AG10803 (cell line): ENCODE measurements around the gene CLCN6.

Source experiments
- DNase-seq: peaks from one replicate; pipeline ENCODE4 v3.0.0; 2010; ENCODE audit warnings: low read depth
- H3K4me3 ChIP-seq: 2 replicates; pipeline ENCODE4 v1.5.1; 2011; ENCODE audit warnings: mild to moderate bottlenecking, low read length, control low read depth
- TF ChIP-seq, protein P1 (sequence below): conservative IDR thresholded peaks from 2 replicates; pipeline ENCODE4 v1.5.1; 2011; ENCODE audit warnings: mild to moderate bottlenecking, low read length, control low read depth, inconsistent platforms

Gene CLCN6

DNA sequence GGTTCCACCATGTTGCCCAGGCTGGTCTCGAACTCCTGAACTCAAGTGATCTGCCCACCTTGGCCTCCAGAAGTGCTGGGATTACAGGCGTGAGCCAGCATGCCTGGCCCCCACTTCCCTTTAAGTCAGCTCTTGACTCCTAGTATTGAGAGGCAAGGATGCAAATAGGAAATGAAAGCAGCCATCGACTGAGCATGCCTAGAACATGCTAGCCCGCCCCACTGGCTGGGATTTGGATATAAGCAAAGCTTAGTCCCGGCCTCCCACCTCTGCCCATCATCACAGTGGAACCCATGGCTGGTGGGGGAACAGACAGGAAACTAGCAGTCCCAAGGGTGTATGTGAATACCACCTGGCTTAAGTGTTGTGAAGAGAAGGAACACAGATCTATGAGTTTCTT is 33.5 kb upstream of the CLCN6 start:
- DNase-seq = no peak
- TF ChIP-seq, protein P1, sequence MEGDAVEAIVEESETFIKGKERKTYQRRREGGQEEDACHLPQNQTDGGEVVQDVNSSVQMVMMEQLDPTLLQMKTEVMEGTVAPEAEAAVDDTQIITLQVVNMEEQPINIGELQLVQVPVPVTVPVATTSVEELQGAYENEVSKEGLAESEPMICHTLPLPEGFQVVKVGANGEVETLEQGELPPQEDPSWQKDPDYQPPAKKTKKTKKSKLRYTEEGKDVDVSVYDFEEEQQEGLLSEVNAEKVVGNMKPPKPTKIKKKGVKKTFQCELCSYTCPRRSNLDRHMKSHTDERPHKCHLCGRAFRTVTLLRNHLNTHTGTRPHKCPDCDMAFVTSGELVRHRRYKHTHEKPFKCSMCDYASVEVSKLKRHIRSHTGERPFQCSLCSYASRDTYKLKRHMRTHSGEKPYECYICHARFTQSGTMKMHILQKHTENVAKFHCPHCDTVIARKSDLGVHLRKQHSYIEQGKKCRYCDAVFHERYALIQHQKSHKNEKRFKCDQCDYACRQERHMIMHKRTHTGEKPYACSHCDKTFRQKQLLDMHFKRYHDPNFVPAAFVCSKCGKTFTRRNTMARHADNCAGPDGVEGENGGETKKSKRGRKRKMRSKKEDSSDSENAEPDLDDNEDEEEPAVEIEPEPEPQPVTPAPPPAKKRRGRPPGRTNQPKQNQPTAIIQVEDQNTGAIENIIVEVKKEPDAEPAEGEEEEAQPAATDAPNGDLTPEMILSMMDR = no peak
- H3K4me3 ChIP-seq = no peak overlapping the region

DNA sequence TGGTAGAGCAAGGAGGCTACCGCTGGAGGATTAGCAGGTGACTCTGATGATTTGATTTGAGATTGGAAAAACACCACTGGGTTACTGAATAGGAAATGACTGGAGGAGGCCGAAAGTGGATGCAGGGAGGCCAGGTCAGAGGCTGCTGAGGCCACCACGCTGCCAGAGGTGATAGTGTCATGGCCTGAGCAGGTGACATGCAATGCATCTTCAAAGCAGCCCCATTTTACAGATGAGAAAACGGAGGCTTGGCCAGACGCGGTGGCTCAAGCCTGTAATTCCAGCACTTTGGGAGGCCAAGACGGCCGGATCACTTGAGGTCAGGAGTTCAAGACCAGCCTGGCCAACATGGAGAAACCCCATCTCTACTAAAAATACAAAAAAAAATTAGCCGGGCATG is 31.2 kb upstream of the CLCN6 start:
- H3K4me3 ChIP-seq = no peak overlapping the region
- DNase-seq = no peak
- TF ChIP-seq, protein P1 = no peak

DNA sequence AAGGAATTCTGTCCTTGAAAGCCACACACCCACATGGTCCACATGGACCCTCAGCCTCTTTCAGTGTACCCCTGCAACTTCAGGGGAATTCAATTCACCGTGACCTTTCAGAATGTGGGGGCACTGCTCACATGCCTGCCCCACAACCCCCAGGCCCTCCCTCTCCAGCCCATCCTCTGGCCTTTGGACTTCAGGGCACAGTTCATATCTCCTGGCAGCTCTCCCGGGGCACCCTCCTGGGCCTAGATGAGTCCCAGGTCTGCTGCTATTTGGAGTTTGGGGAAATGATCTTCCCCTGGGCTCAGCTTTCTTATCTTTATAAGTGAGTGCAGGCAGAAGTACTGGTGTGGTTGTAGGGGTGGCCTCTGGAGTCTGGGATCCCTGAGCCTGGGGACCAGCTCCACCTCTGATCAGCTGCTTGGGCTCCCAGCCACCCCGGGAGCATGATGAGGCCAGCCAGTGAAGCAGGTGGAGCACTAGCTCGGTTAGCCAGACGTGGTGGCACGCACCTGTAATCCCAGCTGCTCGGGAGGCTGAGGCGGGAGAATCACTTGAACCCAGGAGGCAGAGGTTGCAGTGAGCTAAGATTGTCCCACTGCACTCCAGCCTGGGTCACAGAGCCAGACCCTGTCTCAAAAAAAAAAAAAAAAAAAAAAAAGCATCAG is 28.2 kb upstream of the CLCN6 start:
- TF ChIP-seq, protein P1 = no peak
- no peak overlapping the region for H3K4me3 ChIP-seq
- no peak for DNase-seq

DNA sequence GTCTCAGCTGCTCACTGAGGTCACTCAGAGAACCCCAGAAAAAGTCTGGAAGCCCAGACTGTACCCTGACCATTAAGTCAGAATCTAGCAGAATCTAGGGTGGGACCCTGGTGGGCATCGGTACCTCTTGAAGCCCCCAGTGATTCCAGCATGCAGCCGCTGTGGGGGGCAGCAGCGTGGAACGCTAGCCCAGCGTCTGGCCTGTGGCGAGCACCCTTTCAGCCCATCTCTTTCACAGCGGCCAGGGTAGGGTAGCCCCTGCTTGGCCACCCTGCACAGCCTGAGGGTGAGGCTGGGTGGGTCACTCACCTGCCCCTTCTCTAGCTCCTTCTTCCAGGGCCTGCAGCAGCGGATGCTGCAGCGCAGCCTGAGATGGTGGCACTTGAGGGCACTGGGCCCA is 27.7 kb upstream of the CLCN6 start:
- TF ChIP-seq, protein P1 = no peak
- no peak overlapping the region for H3K4me3 ChIP-seq
- no peak for DNase-seq

DNA sequence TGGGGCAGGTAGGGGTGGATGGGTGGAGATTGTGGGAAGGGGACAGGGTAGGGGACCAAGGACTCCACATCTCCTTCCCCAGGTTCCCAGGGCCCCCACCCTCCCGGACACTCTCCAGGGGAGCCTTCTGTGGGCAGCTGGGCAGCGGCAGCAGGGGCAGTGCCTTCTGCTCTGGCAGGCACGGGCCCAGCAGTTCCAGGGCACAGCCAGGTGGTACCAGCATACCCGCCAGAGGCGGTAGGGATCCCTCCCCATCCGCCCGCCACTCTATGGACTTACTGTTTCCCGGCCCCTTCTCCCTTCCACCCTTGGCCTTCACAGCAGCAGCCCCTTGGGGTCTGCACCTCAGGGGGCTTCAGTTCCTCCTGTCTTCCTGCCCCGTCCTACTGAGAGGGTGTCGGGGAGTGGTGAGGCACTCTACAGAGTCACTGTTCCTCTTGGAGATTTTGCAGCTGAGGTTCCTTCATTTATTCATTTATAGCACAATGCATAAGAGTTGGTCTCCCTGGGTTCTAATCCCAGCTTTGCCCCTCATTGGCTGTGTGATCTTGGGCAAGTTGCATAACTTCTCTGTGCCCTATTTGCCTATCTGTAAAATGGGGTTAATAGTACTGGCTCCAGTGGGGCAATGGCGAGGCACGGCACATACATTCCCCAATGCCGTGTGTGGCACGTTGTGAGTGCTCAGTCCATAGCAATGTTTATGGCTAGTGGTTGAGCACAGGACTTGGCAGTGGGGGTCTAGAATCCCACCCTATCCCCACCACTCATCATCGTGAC is 27.0 kb upstream of the CLCN6 start:
- no peak overlapping the region for H3K4me3 ChIP-seq
- TF ChIP-seq, protein P1 = no peak
- DNase-seq = no peak

DNA sequence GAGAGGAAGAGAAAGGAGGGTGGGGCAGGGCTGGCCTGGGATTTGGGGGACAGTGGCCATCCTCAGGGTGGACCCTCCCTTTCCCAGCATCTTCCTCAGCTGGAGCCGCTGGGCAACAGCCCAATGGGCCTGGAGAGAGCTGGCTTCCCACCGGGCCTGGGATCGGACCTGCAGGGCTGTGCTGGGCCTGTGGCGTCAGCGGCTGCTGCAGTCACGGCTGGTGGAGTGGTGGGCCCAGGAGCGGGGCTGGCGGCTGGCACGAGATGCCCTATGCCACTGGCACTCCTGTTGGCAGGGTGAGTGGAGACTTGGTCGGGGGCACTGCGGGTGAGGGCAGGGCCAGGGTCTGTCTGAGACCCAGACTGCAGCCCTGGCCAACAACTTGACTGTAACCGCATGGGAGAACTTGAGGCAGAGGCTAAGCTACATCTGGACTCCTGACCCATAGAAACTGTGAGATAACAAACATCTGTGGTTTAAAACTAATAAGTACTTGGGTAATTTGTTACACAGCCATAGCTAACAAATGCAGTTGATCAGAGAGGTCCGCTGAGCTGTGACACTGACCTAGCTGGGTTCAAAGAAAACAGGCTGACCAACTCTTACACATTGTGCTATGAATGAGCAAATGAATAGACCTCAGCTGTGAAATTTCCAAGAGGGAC is 26.1 kb upstream of the CLCN6 start:
- DNase-seq = no peak
- no peak overlapping the region for H3K4me3 ChIP-seq
- TF ChIP-seq, protein P1 = no peak
